ENCODE data around the gene SLC5A8. TPM values are rescaled to one million over a fixed set of nuclear protein-coding genes. Genes with fewer than 3 reads are reported as not detected.

The SLC5A8 gene
- total RNA-seq: not detected

GRCh38 chr12:101209319-101210302 lies at the start of gene SLC5A8:
TSS of gene SLC5A8 (minus strand) at chr12:101210238. CDS start at chr12:101209848, 390 bp downstream.
- Mint-ChIP-seq H3K9me3 (peaks cover 0 to 7% of the 10 kb centered on the region in 2 donors), H3K36me3 (peaks cover 0 to 7% of the 10 kb centered on the region in 2 donors), H3K27ac (no peak within 1 kb of the TSS)
- no peak for DNase-seq (ENCODE audit: low spot score in 2 of 2)
- no peak for ATAC-seq

GRCh38 chr12:101257357-101257756 lies 47.3 kb upstream of the SLC5A8 start:
- Mint-ChIP-seq H3K27ac (no peak overlapping the region), H3K36me3 (no peaks in the 10 kb centered on the region), H3K9me3 (no peaks in the 10 kb centered on the region)
- DNase-seq (ENCODE audit: low spot score in 2 of 2): no peak
- no peak for ATAC-seq

GRCh38 chr12:101256266-101256665 lies 46.2 kb upstream of the SLC5A8 start:
- Mint-ChIP-seq H3K9me3 (no peaks in the 10 kb centered on the region), H3K27ac (no peak overlapping the region), H3K36me3 (no peaks in the 10 kb centered on the region)
- ATAC-seq: no peak
- DNase-seq (ENCODE audit: low spot score in 2 of 2): no peak

GRCh38 chr12:101243616-101244015 lies 33.6 kb upstream of the SLC5A8 start:
- H3K9me3 Mint-ChIP-seq: peaks cover under 1 to 8% of the 10 kb centered on the region in 2 donors

GRCh38 chr12:101243074-101243473 lies 33.0 kb upstream of the SLC5A8 start:
- ATAC-seq (no peak), DNase-seq (ENCODE audit: low spot score in 2 of 2) (no peak)
- no peak overlapping the region for H3K27ac Mint-ChIP-seq
- H3K9me3 Mint-ChIP-seq: peaks cover 3 to 10% of the 10 kb centered on the region in 2 donors
- no peaks in the 10 kb centered on the region for H3K36me3 Mint-ChIP-seq

More at GRCh38 chr12:101243616-101244015, 33.6 kb upstream of the SLC5A8 start:
- no peak for ATAC-seq
- H3K36me3 Mint-ChIP-seq: no peaks in the 10 kb centered on the region
- no peak for DNase-seq (ENCODE audit: low spot score in 2 of 2)
- H3K27ac Mint-ChIP-seq: no peak overlapping the region

GRCh38 chr12:101238800-101239329 lies 28.8 kb upstream of the SLC5A8 start:
- peaks cover 3 to 10% of the 10 kb centered on the region in 2 donors for H3K9me3 Mint-ChIP-seq
- no peak overlapping the region for H3K27ac Mint-ChIP-seq
- ATAC-seq (no peak), DNase-seq (ENCODE audit: low spot score in 2 of 2) (no peak)
- H3K36me3 Mint-ChIP-seq: no peaks in the 10 kb centered on the region

- no peak for ATAC-seq
- Mint-ChIP-seq H3K36me3 (no peaks in the 10 kb centered on the region), H3K27ac (no peak overlapping the region), H3K9me3 (peaks cover 3 to 10% of the 10 kb centered on the region in 2 donors)
- DNase-seq (ENCODE audit: low spot score in 2 of 2): no peak
Measured at GRCh38 chr12:101238306-101238705, 28.3 kb upstream of the SLC5A8 start.

- DNase-seq (ENCODE audit: low spot score in 2 of 2): no peak
- ATAC-seq: no peak
- no peaks in the 10 kb centered on the region for H3K36me3 Mint-ChIP-seq
- peaks cover 3 to 10% of the 10 kb centered on the region in 2 donors for H3K9me3 Mint-ChIP-seq
- no peak overlapping the region for H3K27ac Mint-ChIP-seq
Measured at GRCh38 chr12:101235686-101236085, 25.6 kb upstream of the SLC5A8 start.

GRCh38 chr12:101231636-101232035 lies 21.6 kb upstream of the SLC5A8 start:
- DNase-seq (ENCODE audit: low spot score in 2 of 2): no peak
- H3K36me3 Mint-ChIP-seq: no peaks in the 10 kb centered on the region
- H3K27ac Mint-ChIP-seq: no peak overlapping the region
- H3K9me3 Mint-ChIP-seq: no peaks in the 10 kb centered on the region
- no peak for ATAC-seq

GRCh38 chr12:101230547-101230946 lies 20.5 kb upstream of the SLC5A8 start:
- DNase-seq (ENCODE audit: low spot score in 2 of 2) (no peak), ATAC-seq (no peak)
- Mint-ChIP-seq H3K36me3 (no peaks in the 10 kb centered on the region), H3K27ac (no peak overlapping the region), H3K9me3 (no peaks in the 10 kb centered on the region)

- Mint-ChIP-seq H3K9me3 (no peaks in the 10 kb centered on the region), H3K36me3 (no peaks in the 10 kb centered on the region), H3K27ac (no peak overlapping the region)
- no peak for ATAC-seq
- DNase-seq (ENCODE audit: low spot score in 2 of 2): no peak
Measured at GRCh38 chr12:101229841-101230241, 19.8 kb upstream of the SLC5A8 start.

GRCh38 chr12:101221301-101221700 lies 11.3 kb upstream of the SLC5A8 start:
- DNase-seq (ENCODE audit: low spot score in 2 of 2): no peak
- Mint-ChIP-seq H3K9me3 (no peaks in the 10 kb centered on the region), H3K36me3 (no peaks in the 10 kb centered on the region), H3K27ac (no peak overlapping the region)
- no peak for ATAC-seq

GRCh38 chr12:101216810-101217209 lies 6.8 kb upstream of the SLC5A8 start:
- Mint-ChIP-seq H3K9me3 (peaks cover 6 to 12% of the 10 kb centered on the region in 2 donors), H3K36me3 (peaks cover 0 to 12% of the 10 kb centered on the region in 2 donors), H3K27ac (no peak overlapping the region)
- DNase-seq (ENCODE audit: low spot score in 2 of 2) (no peak), ATAC-seq (no peak)

- Mint-ChIP-seq H3K27ac (no peak overlapping the region), H3K9me3 (no peaks in the 10 kb centered on the region), H3K36me3 (no peaks in the 10 kb centered on the region)
- DNase-seq (ENCODE audit: low spot score in 2 of 2) (no peak), ATAC-seq (no peak)
Measured at GRCh38 chr12:101207086-101207780, 2.8 kb downstream of the SLC5A8 start.

- Mint-ChIP-seq H3K27ac (no peak overlapping the region), H3K9me3 (no peaks in the 10 kb centered on the region), H3K36me3 (no peaks in the 10 kb centered on the region)
- no peak for ATAC-seq
- DNase-seq (ENCODE audit: low spot score in 2 of 2): no peak
Measured at GRCh38 chr12:101204602-101205304, 5.3 kb downstream of the SLC5A8 start.

GRCh38 chr12:101200824-101201223 lies 9.2 kb downstream of the SLC5A8 start:
- ATAC-seq (no peak), DNase-seq (ENCODE audit: low spot score in 2 of 2) (no peak)
- Mint-ChIP-seq H3K36me3 (no peaks in the 10 kb centered on the region), H3K27ac (no peak overlapping the region), H3K9me3 (no peaks in the 10 kb centered on the region)

GRCh38 chr12:101200145-101200544 lies 9.9 kb downstream of the SLC5A8 start:
- Mint-ChIP-seq H3K27ac (no peak overlapping the region), H3K9me3 (no peaks in the 10 kb centered on the region), H3K36me3 (no peaks in the 10 kb centered on the region)
- DNase-seq (ENCODE audit: low spot score in 2 of 2) (no peak), ATAC-seq (no peak)
